ENCODE results near the gene UNC119B. TPM values are rescaled to one million over a fixed set of nuclear protein-coding genes. Genes with fewer than 3 reads are reported as not detected.

UNC119B gene
- total RNA-seq, 4 donors from 2014 or later: 5.0 to 20.3 (median 13.9) TPM

DNA sequence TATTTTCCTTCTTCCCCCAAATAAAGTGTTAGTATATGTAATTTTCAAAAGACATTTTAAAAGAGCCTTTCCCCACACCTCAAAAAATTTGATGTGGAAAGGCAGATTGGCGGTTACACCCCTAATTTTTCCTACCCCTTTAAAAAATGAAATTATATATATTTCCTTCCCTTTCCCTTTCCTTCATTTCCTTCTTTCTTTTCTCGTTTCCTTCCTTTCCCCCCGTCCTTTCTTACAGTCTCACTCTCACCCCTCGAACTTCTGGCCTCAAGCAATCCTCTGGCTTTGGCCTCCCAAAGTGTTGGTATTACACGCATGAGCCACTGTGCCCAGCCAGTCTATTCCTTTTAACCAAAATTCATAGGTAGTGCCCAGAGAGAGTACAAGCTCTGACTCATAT is 4.2 kb upstream of the UNC119B start:
- DNase-seq (ENCODE audit: low spot score in 2 of 2): no peak
- WGBS, 2 donors: 79 to 87% methylated on average over 5 of the region's 5 CpGs
- TF ChIP-seq CTCF (IDR thresholded peaks at IDR 0.05) (no peak), POLR2A (IDR thresholded peaks at IDR 0.05) (no peak)
- intact Hi-C loops (cut with DNase I; ENCODE audit: low total_unique reads): no loop called here
- H3K4me3 ChIP-seq (ENCODE audit: low read depth, poor library complexity, severe bottlenecking): no peak overlapping the region

DNA sequence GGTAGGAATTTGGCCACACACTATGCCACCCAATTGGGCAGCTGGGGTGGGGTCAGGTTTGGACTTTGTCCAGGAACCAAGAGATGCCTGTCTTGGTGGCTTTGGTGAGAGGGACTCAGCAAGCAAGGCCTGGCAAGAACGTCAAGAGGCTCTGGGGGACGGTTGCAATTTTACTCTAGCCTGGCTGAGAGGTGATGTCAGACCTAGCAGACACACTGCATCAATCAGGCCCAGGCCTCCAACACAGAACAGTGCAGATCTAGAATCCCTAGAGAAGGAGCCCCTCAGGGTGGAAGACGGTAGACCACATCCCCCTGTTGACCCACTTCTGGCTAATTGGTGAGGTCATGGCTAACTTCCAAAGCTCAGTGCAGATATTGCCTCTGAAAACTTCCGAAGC is 1.6 kb upstream of the UNC119B start:
- H3K4me3 ChIP-seq (ENCODE audit: low read depth, poor library complexity, severe bottlenecking): no peak overlapping the region
- TF ChIP-seq CTCF (IDR thresholded peaks at IDR 0.05) (no peak), POLR2A (IDR thresholded peaks at IDR 0.05) (no peak)
- WGBS, 2 donors: 78 to 85% methylated on average over 4 of the region's 4 CpGs
- intact Hi-C loops (cut with DNase I; ENCODE audit: low total_unique reads): no loop called here
- no peak for DNase-seq (ENCODE audit: low spot score in 2 of 2)

DNA sequence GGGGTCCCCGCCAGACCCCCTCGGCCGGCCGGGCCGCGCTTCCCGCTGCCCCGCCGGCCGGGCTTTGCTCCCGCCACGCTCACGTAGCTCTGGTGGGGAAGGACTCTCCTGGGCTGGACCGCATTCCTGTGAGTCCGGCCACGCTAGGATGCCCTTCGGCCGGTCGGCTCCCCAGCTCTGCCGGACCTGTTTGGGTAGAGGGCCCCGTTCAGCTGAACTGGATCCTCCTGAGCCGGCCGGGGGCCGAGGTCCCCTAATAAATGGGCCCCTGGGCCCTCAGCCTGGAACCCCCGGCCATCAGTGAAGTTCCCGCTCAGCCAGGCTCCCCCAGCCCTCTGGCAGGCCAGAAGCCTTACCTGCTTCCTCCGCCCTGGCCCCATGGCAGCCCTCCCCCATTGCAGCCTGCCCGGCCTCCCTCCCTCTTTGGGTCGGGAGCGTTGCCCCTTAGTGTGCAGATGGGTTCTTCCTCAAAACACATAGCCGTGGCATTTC is 593 bp downstream of the UNC119B start:
- whole genome bisulfite sequencing, 2 donors: 0 to 2% methylated on average over 12 to 18 of the region's 31 CpGs
- no peak for DNase-seq (ENCODE audit: low spot score in 2 of 2)
- TF ChIP-seq POLR2A (IDR thresholded peaks at IDR 0.05) (no peak), CTCF (IDR thresholded peaks at IDR 0.05) (no peak)
- intact Hi-C loops (cut with DNase I; ENCODE audit: low total_unique reads): loop anchor here (5.0 to 10.0 kb wide), 2 partner anchors 64 to 126 kb away; partner anchors contain the start of gene POP5
- peak overlapping the region; percentile 74 for H3K4me3 ChIP-seq (ENCODE audit: low read depth, poor library complexity, severe bottlenecking)

GRCh38 chr12:120711411-120711810 is 1.2 kb downstream of the UNC119B start:
- DNase-seq (ENCODE audit: low spot score in 2 of 2): no peak
- H3K4me3 ChIP-seq (ENCODE audit: low read depth, poor library complexity, severe bottlenecking): peak overlapping the region; percentile 74
- TF ChIP-seq CTCF (IDR thresholded peaks at IDR 0.05) (no peak), POLR2A (IDR thresholded peaks at IDR 0.05) (no peak)
- intact Hi-C loops (cut with DNase I; ENCODE audit: low total_unique reads): loop anchor here (5.0 to 10.0 kb wide), 2 partner anchors 64 to 127 kb away; partner anchors contain the start of gene POP5
- WGBS, 2 donors: 27 to 34% methylated on average over 6 of the region's 6 CpGs

- 71 to 75% methylated on average over 6 of the region's 6 CpGs for WGBS, 2 donors
- intact Hi-C loops (cut with DNase I; ENCODE audit: low total_unique reads): loop anchor here (5.0 to 10.0 kb wide), 2 partner anchors 65 to 128 kb away; partner anchors contain the start of gene POP5
- no peak overlapping the region for H3K4me3 ChIP-seq (ENCODE audit: low read depth, poor library complexity, severe bottlenecking)
- no peak for TF ChIP-seq POLR2A (IDR thresholded peaks at IDR 0.05)
- no peak for TF ChIP-seq CTCF (IDR thresholded peaks at IDR 0.05)
- no peak for DNase-seq (ENCODE audit: low spot score in 2 of 2)
Observed at GRCh38 chr12:120712610-120713009, 2.4 kb downstream of the UNC119B start.
